GM21390 (cell line): ENCODE data around the gene GRM5.
"Not testable (repeated sequence)": the region's sequence is repeated elsewhere in the genome, so short reads cannot be mapped to it uniquely, and the experiment has no call there.

Experiments
- ATAC-seq: cut with Tn5 transposase; IDR thresholded peaks from one replicate; pipeline ENCODE4 v1.9.1; 2021; ENCODE audit not compliant: unreplicated experiment

GRM5 gene

DNA sequence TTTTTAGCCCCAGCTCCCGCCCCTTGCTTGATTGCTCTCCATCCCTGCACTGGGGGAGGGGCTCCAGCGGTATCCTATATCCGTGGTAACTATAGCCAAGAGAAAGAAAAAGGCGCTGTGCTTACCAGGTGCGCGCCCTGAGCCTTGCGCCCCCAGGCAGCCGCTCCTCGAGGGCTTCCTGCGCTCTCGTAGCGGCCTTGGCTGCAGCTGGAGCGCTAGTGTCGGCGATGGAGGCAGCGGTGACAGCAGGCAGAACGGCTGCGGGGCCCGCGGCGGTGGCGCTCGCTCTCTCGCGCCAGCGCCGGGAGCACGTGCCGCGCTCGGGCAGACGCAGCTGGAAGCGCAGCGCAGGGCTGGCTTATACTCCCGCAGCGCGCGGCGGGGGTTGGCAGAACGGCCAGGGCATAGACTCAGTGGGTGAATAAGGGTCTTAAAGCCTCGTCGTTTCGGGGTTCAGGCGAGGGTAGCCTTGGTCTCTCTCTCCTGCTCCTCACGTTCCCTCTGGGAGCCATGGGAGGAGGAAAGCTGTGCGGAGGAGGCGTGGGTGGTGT is at the start of gene GRM5:
Gene GRM5, minus strand, starts transcription at position 332 of the 551 bp plus-strand sequence. CDS start 18,110 bp downstream, outside the sequence.
- ATAC-seq = not testable (repeated sequence)

DNA sequence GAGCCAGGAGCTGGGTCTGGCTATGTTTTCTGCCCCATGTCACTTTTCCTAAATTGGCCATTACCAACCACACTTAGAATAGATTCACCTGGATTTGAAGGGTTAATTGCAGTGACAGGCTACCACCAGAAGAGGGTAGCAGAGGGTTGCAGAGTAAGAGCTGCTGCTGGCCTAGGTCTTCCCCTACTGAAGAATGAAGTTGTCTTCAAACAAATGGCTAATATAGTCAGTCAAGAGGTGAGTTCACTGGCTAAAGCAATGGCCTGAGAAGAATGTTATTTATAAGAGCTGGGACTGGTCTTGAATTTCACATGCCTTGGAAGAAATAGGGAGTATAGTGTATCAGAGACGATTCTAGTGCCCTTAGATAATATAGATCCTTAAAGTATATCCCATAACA is 32.2 kb upstream of the GRM5 start:
- ATAC-seq = peak; percentile 89

DNA sequence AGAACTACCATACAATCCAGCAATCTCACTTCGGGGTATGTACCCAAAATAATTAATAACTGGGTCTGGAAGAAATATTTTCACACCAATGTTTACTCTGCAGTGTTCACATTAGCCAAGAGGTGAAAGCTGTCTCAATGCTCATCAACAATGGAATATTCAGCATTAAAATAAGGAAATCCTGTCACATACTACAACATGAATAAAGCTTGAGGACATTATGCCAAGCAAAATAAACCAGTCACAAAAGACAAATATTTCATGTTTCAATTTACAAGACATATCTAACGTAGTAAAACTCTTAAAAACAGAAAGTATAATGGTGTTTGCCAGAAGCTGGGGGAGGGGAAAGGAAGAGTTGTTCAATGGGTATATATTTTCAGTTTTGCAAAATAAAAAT is 28.0 kb upstream of the GRM5 start:
- not testable (repeated sequence) for ATAC-seq

DNA sequence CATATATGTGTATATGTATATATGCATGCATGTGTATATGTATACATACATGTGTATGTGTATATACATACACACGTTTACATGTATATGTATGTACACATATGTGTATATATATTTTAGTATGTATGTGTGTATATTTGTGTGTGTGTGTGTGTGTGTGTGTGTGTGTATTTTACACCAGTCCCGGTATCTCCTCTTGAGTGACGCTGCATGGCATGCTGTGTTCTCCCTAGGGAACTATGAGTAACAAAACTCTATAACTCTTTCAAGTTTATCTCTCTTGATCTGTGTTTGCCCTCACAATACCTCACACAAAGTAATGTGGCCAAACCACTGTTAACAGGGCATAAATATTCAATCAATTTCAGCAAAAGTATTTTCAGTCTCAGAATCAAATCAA is 19.2 kb upstream of the GRM5 start:
- not testable (repeated sequence) for ATAC-seq

DNA sequence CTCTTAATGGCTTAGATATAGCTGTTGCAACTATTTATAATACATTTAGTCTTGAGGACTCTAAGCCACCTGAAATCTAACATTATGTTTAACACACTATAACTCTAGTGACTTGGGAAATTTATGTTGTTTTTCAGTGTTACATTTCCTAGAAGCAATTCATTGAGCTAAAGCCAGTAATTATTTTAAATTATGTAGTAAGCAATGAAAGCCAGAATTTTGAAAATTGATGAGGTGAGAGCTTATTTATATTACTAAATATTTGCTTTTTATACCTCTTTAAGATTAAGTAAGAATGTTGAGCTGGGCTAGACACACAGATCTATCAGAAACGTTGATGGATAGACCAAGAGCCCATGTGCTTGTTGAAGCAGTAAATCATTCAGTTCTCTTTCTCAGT is 5.1 kb upstream of the GRM5 start:
- not testable (repeated sequence) for ATAC-seq

DNA sequence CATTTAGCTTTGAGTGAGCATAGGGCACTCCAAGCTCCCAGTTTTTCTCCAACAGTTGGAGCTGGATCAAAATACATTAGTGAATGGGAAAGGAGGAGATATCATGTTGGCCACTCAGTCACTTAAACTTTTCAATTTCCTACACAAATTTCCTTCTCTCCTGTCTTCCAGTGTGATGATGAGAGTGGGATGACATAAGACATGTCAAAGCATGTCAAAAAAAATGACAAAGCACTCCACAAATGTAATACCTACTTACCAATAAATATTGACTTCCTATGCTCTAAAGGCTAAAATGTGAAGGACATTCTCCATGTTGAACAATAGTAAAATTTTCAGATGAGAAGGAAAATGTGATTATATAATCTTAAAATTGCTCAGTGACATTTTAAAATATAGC is 1.5 kb upstream of the GRM5 start:
- ATAC-seq = no peak

DNA sequence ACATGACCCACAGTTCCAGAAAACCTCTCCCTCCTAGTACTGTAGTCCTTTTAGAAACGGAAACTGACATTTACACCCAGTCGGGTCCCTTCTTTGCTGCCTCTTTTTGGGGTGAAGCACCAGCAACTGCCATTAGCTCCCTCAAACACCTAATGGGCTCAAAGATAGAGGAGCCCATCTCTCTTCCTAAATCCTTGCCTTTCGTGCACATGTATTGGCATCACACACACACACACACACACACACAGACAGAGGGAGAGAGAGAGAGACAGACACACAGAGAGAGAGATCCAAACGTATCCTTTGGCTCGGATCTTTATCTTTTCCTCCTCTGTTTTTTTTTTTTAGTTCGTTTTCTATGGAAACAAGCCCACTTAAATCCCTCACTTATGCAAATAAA is 716 bp downstream of the GRM5 start:
- no peak for ATAC-seq

GRCh38 chr11:89063481-89063951 is 2.3 kb downstream of the GRM5 start:
- ATAC-seq = not testable (repeated sequence)

- not testable (repeated sequence) for ATAC-seq
Observed at GRCh38 chr11:89062771-89063298, 2.9 kb downstream of the GRM5 start.

- ATAC-seq = not testable (repeated sequence)
Observed at GRCh38 chr11:89061839-89062238, 3.9 kb downstream of the GRM5 start.

GRCh38 chr11:89057406-89057805 is 8.4 kb downstream of the GRM5 start:
- not testable (repeated sequence) for ATAC-seq

GRCh38 chr11:89052220-89052619 is 13.6 kb downstream of the GRM5 start:
- ATAC-seq = no peak

DNA sequence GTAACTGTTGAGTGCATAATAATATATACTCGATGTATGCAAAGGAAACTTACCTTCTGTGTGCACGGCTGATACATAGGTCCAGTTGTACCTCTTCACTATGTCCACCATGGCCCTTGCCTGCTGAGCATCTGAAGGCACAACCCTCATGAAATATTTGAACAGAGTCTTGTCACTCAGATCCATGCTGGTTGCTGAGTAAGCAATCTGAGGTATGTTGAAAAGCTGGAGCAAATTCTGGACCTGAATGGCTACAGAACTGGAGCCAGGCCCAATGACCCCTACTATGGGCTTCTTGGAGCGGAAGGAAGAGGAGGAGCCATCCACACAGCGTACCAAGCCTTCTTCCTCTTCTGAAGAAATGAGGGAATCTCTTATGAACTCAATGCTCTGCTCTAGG is 18.6 kb downstream of the GRM5 start:
- ATAC-seq = not testable (repeated sequence)

- ATAC-seq = not testable (repeated sequence)
Observed at GRCh38 chr11:89043861-89044588, 21.8 kb downstream of the GRM5 start.

GRCh38 chr11:89029671-89030070 is 36.1 kb downstream of the GRM5 start:
- not testable (repeated sequence) for ATAC-seq

DNA sequence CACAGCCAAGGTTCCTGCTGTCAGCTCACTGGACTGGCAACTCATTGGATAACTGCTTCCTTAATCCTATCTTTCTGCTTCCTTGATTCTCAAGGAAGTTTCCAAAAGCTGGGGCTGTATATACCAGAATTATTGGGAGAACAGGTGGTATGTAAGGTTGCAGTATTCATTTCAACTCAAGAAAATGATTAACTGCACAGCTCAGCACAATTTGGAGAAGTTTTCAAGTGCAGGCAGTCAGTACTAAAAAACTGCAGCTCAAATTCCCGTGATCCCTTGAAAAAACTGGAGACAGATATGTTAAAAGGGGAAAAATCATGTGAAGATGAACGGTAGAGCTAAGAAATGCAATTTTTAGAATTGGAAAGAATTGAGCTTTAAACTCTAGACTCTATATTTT is 44.4 kb downstream of the GRM5 start:
- ATAC-seq = no peak

DNA sequence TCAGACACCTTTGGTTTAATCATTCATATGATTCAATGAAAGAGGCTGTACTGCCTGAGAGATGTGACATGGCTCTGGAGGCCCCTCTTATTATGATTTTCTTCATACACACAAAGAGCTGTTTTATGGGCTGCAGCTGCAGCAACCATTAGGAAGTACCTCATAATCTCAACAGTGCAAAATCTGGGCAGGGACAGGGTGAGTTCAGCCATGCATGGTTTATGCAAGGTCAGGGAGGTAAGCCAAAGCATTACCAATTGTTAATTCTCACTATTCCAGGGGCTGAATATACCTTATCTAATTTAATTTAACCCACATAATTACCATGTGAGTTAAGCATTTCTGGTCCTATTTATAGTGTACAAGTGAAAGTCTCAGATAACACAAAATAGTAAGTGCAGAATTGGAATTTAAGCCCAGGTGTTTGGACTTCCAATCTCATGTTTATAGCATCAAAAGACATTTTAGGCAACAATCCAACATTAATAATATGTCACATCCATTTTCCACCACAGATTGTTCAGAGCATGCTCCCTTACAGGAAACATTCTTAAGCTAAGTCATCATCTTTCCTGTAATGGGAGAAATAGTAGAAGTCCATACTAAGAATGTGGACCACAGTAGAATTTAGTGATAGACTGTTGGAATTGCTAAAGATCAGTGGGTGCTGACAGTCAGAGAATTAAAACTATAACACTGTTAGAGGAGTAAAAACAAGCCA is 45.8 kb downstream of the GRM5 start:
- not testable (repeated sequence) for ATAC-seq

GRCh38 chr11:89016214-89016613 is 49.6 kb downstream of the GRM5 start:
- no peak for ATAC-seq

- no peak for ATAC-seq
Observed at GRCh38 chr11:89015614-89016013, 50.2 kb downstream of the GRM5 start.

DNA sequence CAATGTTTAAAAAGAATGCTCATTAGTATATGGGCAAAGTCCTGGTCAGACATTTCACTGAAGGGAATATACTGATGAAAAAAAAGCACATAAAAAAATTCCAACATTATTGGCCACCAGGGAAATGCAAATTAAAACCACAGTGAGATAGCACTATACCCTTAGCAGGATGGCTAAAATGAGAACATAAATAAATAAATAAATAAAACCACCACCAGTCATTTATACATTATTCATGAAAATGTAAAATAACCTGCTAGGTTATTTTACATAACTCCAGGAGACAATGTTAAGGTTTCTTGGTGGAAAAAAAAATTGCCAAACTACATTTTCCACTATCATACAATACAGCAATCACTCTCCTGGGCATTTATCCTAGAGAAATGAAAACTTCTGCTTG is 64.9 kb downstream of the GRM5 start:
- not testable (repeated sequence) for ATAC-seq

GRCh38 chr11:88979641-88980040 is 86.1 kb downstream of the GRM5 start:
- no peak for ATAC-seq

DNA sequence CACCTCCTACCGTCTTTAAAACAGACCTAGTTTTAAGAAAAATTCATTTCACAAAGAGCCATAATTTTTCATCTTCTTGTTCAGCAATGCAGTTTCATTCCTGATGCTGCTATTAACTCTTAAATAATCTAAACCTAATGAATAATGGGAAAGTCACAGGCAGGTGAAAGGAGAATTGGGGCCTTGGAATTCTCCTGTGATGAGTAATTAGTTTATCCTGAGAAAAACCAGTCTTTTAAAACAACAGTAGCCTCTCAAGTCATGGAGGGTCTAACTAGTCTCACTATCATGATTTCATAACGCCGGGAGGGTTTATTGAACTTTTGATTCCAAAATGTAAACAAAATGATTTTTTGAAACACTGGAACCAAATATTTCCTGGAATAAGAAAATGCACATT is 86.8 kb downstream of the GRM5 start:
- not testable (repeated sequence) for ATAC-seq
